PC-3 (cell line): ENCODE measurements around the gene THSD1.

Source experiments
- EZH2 ChIP-seq: fragments of 300-600 bp; sonication (generic); IDR thresholded peaks from one replicate; pipeline ENCODE4 v1.6.1; 2017; ENCODE audit warnings: antibody characterized with exemption, mild to moderate bottlenecking, low read length; ENCODE audit not compliant: unreplicated experiment
- EZH2phosphoT487 ChIP-seq: fragments of 300-600 bp; sonication (generic); IDR thresholded peaks from 2 replicates; pipeline ENCODE4 v1.6.1; 2018; ENCODE audit warnings: mild to moderate bottlenecking, antibody characterized with exemption, low read length, borderline replicate concordance
- TF ChIP-seq, protein P1 (sequence below): fragments of 300-600 bp; sonication (generic); conservative IDR thresholded peaks from 2 replicates; pipeline ENCODE4 v1.5.1; 2017; ENCODE audit warnings: antibody characterized with exemption, low read depth, mild to moderate bottlenecking, low read length

DNA sequence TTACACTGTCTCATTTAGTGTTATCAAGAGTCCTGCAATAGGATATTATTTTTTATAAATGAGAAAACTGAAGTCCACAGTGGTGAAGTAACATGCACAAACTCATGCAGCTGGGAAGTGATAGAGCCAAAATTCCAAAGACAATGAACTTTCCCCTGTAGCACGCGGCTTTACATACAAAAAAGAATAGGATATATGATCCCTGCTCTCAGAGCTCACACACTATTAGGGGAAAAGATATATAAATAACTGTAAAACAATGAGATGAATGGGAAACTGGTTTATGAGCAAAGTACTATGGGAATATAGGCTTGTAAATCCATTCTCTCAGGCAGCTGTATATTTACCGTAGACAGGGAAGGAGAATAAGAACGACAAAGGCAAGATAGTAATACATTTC is 39.7 kb downstream of the THSD1 start:
- TF ChIP-seq, protein P1, sequence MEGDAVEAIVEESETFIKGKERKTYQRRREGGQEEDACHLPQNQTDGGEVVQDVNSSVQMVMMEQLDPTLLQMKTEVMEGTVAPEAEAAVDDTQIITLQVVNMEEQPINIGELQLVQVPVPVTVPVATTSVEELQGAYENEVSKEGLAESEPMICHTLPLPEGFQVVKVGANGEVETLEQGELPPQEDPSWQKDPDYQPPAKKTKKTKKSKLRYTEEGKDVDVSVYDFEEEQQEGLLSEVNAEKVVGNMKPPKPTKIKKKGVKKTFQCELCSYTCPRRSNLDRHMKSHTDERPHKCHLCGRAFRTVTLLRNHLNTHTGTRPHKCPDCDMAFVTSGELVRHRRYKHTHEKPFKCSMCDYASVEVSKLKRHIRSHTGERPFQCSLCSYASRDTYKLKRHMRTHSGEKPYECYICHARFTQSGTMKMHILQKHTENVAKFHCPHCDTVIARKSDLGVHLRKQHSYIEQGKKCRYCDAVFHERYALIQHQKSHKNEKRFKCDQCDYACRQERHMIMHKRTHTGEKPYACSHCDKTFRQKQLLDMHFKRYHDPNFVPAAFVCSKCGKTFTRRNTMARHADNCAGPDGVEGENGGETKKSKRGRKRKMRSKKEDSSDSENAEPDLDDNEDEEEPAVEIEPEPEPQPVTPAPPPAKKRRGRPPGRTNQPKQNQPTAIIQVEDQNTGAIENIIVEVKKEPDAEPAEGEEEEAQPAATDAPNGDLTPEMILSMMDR = no peak
- TF ChIP-seq EZH2 (no peak), EZH2phosphoT487 (no peak)
